Vagina (tissue), 2 donors: Measurements from ENCODE around the gene SPATA20. TPM values are rescaled to one million over a fixed set of nuclear protein-coding genes. Genes with fewer than 3 reads are reported as not detected.

Source experiments
- DNase-seq, 2 donors: peaks; one replicate each; pipeline ENCODE4 v3.0.0-alpha.2; 2017; ENCODE audit errors: extremely low spot score in 2 of 2
- H3K27ac ChIP-seq: fragments of 200-600 bp; sonication (generic); one replicate; pipeline ENCODE4 v1.5.1; 2019
- H3K27me3 ChIP-seq: fragments of 200-600 bp; sonication (generic); one replicate; pipeline ENCODE4 v1.5.1; 2019
- H3K36me3 ChIP-seq, 2 donors: fragments of 200-600 bp; sonication (generic); one replicate each; pipeline ENCODE4 v1.5.1; 2017 to 2019
- H3K4me1 ChIP-seq: fragments of 200-600 bp; sonication (generic); one replicate; pipeline ENCODE4 v1.5.1; 2019
- H3K4me3 ChIP-seq, 2 donors: fragments of 200-600 bp; sonication (generic); 1 replicate in 1 of 2; 2 replicates in 1 of 2; pipeline ENCODE4 v1.5.1; 2016 to 2019
- H3K9me3 ChIP-seq: fragments of 200-600 bp; sonication (generic); one replicate; pipeline ENCODE4 v1.5.1; 2019
- POLR2A ChIP-seq, 2 donors: fragments of 450-650 bp; IDR thresholded peaks; one replicate each; pipeline ENCODE4 v1.6.1; 2017; ENCODE audit warnings: antibody characterized with exemption in 2 of 2, mild to moderate bottlenecking in 2 of 2, moderate library complexity in 2 of 2
- POLR2AphosphoS5 ChIP-seq, 2 donors: sonication (generic); formaldehyde crosslinking; IDR thresholded peaks; one replicate each; pipeline ENCODE4 v1.9.0; 2017; ENCODE audit warnings: antibody characterized with exemption in 2 of 2, mild to moderate bottlenecking in 2 of 2, low read depth in 1 of 2; ENCODE audit not compliant: insufficient read depth in 1 of 2
- intact Hi-C: fragments of 100-400 bp; cut with DNase I; formaldehyde crosslinking; loops from one replicate; pipeline ENCODE4 v1.15.1; 2023
- total RNA-seq: library from RNA; depleted of rRNA; stranded (reverse); fragments of >200 nt; gene quantifications from one replicate; pipeline ENCODE4 v1.2.3, GENCODE V29; 2016
- TF ChIP-seq, protein P1 (sequence below), 3 experiments: fragments of 450-650 bp in 2 of 3; fragments of 200-600 bp in 1 of 3; sonication (generic) in 1 of 3; IDR thresholded peaks; one replicate each; pipeline ENCODE4 v1.5.1; 2017 to 2019; ENCODE audit warnings: antibody characterized with exemption in 3 of 3, mild to moderate bottlenecking in 2 of 3, moderate library complexity in 2 of 3

SPATA20 gene
- total RNA-seq, 1 donor from 2014 or later: 73.4 TPM

DNA sequence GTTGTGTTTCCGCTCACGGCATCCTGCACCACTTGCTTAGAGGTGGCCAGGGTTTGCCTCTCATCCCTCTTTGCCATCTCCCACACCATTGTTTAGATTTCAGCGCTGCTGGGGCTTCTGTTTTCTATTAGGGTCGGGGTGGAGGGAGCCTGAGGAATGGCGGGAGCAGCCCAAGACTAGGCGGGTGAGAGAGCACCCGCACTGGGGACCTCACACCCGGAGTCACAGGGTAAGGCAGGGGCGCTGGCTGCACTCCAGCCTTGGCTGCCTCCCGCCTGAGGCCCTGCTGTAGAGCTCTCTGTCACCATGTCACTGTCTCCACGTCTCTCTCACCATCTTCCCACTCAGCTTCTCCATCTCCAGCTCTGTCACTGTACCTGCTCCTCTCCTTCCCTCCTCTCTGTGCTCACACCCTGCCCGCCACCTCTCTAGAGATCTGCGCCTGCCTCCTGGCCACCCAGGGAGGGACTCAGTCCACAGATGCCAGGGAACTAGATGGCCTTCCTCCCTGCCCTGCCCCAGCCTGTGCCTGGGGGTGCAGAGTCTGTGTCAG lies 54.9 kb downstream of the SPATA20 start:
- H3K9me3 ChIP-seq: no peaks in the 10 kb centered on the region
- peaks cover 23% of the 10 kb centered on the region for H3K4me1 ChIP-seq
- no peak overlapping the region for H3K27ac ChIP-seq
- H3K27me3 ChIP-seq: no peaks in the 10 kb centered on the region
- H3K36me3 ChIP-seq: no peaks in the 10 kb centered on the region
- H3K4me3 ChIP-seq: no peak overlapping the region
- TF ChIP-seq, protein P1, sequence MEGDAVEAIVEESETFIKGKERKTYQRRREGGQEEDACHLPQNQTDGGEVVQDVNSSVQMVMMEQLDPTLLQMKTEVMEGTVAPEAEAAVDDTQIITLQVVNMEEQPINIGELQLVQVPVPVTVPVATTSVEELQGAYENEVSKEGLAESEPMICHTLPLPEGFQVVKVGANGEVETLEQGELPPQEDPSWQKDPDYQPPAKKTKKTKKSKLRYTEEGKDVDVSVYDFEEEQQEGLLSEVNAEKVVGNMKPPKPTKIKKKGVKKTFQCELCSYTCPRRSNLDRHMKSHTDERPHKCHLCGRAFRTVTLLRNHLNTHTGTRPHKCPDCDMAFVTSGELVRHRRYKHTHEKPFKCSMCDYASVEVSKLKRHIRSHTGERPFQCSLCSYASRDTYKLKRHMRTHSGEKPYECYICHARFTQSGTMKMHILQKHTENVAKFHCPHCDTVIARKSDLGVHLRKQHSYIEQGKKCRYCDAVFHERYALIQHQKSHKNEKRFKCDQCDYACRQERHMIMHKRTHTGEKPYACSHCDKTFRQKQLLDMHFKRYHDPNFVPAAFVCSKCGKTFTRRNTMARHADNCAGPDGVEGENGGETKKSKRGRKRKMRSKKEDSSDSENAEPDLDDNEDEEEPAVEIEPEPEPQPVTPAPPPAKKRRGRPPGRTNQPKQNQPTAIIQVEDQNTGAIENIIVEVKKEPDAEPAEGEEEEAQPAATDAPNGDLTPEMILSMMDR (IDR thresholded peaks at IDR 0.05): no peak
- TF ChIP-seq POLR2A (IDR thresholded peaks at IDR 0.05) (no peak), POLR2AphosphoS5 (IDR thresholded peaks at IDR 0.05; ENCODE audit: insufficient read depth in 1 of 2, low read depth in 1 of 2) (no peak)
- DNase-seq: no peak
- intact Hi-C loops: no loop called here

DNA sequence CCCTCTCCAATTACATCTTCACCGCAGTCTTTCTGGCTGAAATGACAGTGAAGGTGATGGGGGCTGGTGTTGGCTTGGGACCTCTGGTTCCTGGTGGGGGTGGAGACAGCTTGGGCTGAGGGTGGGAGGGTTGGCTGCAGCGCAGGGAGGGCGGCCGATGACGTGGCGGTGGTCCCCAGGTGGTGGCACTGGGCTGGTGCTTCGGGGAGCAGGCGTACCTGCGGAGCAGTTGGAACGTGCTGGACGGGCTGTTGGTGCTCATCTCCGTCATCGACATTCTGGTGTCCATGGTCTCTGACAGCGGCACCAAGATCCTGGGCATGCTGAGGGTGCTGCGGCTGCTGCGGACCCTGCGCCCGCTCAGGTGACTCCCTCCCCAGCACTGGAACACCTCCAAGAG lies 55.9 kb downstream of the SPATA20 start:
- Histone ChIP-seq H3K4me3 (no peak overlapping the region), H3K36me3 (no peaks in the 10 kb centered on the region), H3K27ac (no peak overlapping the region), H3K9me3 (no peaks in the 10 kb centered on the region), H3K27me3 (no peaks in the 10 kb centered on the region), H3K4me1 (peaks cover 31% of the 10 kb centered on the region)
- intact Hi-C loops: no loop called here
- no peak for DNase-seq
- TF ChIP-seq POLR2AphosphoS5 (IDR thresholded peaks at IDR 0.05; ENCODE audit: insufficient read depth in 1 of 2, low read depth in 1 of 2) (no peak), POLR2A (IDR thresholded peaks at IDR 0.05) (no peak)
- TF ChIP-seq, protein P1 (IDR thresholded peaks at IDR 0.05): no peak

DNA sequence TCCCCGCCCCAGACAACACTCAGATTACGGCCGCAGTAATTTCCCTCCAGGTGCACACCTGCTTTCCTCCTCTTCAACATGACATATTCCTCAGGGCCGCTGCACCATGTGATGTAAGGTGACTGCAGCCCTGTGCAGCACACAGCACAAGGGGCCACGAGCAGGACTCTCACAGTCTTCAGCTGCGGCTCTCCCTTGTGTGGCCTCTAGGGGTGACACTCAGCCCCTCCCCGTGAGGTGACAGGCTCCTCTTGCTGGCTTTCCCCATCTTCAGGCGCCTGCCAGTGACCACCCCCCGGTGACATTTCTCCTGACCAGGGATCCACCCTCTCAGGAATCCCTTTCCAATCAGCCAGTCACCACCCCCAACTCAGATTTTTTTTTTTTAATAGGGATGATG lies 56.4 kb downstream of the SPATA20 start:
- no peak for TF ChIP-seq POLR2A (IDR thresholded peaks at IDR 0.05)
- TF ChIP-seq, protein P1 (IDR thresholded peaks at IDR 0.05): no peak
- no peak for TF ChIP-seq POLR2AphosphoS5 (IDR thresholded peaks at IDR 0.05; ENCODE audit: insufficient read depth in 1 of 2, low read depth in 1 of 2)
- H3K9me3 ChIP-seq: no peaks in the 10 kb centered on the region
- DNase-seq: no peak
- no peaks in the 10 kb centered on the region for H3K27me3 ChIP-seq
- H3K27ac ChIP-seq: no peak overlapping the region
- H3K36me3 ChIP-seq: no peaks in the 10 kb centered on the region
- intact Hi-C loops: no loop called here
- no peak overlapping the region for H3K4me3 ChIP-seq
- peaks cover 31% of the 10 kb centered on the region for H3K4me1 ChIP-seq

DNA sequence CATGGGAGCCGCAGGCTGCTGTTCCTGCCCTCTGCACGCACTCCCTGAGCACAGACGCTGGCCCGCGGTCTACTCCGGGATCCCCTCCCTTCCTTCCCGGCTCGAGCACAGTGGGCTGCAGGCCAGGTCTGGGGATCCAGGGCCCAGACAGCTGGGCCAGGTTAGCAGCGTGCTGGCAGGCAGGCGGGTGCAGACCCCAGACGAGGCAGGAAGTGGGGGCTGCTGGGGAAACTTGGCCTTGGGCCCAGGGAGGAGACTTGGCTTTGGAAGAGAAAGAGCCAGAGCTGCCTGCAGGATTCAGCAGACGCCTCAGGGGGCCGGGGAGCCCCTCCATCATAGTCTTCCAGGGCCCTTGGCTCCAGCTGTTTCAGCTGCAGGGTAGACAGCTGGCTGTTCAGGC lies 57.5 kb downstream of the SPATA20 start:
- H3K4me1 ChIP-seq: peaks cover 31% of the 10 kb centered on the region
- DNase-seq: no peak
- no peaks in the 10 kb centered on the region for H3K9me3 ChIP-seq
- intact Hi-C loops: no loop called here
- no peaks in the 10 kb centered on the region for H3K27me3 ChIP-seq
- H3K27ac ChIP-seq: peak overlapping the region; percentile 76
- TF ChIP-seq POLR2A (IDR thresholded peaks at IDR 0.05): no peak
- TF ChIP-seq, protein P1 (IDR thresholded peaks at IDR 0.05): no peak
- peak; percentile 16 to 71 for TF ChIP-seq POLR2AphosphoS5 (IDR thresholded peaks at IDR 0.05; ENCODE audit: insufficient read depth in 1 of 2, low read depth in 1 of 2)
- peak overlapping the region in 1 of 2 donors; percentile 27 for H3K4me3 ChIP-seq
- no peaks in the 10 kb centered on the region for H3K36me3 ChIP-seq

DNA sequence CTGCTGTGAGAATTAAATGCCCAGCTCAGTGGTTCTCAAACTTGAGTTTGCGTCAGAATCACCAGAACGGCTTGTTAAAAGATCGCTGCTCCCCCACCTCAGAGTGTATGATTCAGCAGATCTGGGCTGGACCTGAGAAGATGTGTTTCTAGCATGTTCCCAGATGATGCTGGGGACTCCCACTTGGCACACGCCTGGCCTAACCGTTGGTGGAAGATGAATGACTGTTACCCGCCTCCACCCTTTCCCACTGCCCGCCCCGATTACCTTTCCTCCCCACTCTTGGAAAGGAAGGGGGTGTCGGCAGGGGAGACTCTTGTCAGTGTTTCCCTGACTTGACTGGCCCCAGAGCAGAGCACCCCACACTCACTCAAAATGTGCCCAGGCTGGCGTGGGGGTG lies 58.5 kb downstream of the SPATA20 start:
- no peak overlapping the region for H3K4me3 ChIP-seq
- TF ChIP-seq POLR2AphosphoS5 (IDR thresholded peaks at IDR 0.05; ENCODE audit: insufficient read depth in 1 of 2, low read depth in 1 of 2): no peak
- TF ChIP-seq, protein P1 (IDR thresholded peaks at IDR 0.05): no peak
- no peak for TF ChIP-seq POLR2A (IDR thresholded peaks at IDR 0.05)
- peak overlapping the region; percentile 76 for H3K27ac ChIP-seq
- H3K27me3 ChIP-seq: no peaks in the 10 kb centered on the region
- H3K9me3 ChIP-seq: no peaks in the 10 kb centered on the region
- no peaks in the 10 kb centered on the region for H3K36me3 ChIP-seq
- peaks cover 31% of the 10 kb centered on the region for H3K4me1 ChIP-seq
- no peak for DNase-seq
- intact Hi-C loops: no loop called here
